DMS114 treated with DMSO at 0.1 percent for 48 hours (cell line): ENCODE measurements around the gene SERPINB5.
"Not testable (repeated sequence)": the region's sequence is repeated elsewhere in the genome, so short reads cannot be mapped to it uniquely, and the experiment has no call there.

Experiments
- DNase-seq: peaks from one replicate; lab custom pipeline; 2025; ENCODE audit not compliant: unreplicated experiment; lab: John Stamatoyannopoulos, UW

SERPINB5 gene, protein sequence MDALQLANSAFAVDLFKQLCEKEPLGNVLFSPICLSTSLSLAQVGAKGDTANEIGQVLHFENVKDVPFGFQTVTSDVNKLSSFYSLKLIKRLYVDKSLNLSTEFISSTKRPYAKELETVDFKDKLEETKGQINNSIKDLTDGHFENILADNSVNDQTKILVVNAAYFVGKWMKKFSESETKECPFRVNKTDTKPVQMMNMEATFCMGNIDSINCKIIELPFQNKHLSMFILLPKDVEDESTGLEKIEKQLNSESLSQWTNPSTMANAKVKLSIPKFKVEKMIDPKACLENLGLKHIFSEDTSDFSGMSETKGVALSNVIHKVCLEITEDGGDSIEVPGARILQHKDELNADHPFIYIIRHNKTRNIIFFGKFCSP

DNA sequence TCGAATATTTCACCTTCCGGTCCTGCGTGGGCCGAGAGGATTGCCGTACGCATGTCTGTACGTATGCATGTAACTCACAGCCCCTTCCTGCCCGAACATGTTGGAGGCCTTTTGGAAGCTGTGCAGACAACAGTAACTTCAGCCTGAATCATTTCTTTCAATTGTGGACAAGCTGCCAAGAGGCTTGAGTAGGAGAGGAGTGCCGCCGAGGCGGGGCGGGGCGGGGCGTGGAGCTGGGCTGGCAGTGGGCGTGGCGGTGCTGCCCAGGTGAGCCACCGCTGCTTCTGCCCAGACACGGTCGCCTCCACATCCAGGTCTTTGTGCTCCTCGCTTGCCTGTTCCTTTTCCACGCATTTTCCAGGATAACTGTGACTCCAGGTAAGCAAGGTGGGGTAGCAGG, at the start of gene SERPINB5:
TSS of gene SERPINB5 (plus strand) at position 291 of the 400 bp plus-strand sequence. CDS start 7,471 bp downstream, outside the sequence.
- no peak for DNase-seq

DNA sequence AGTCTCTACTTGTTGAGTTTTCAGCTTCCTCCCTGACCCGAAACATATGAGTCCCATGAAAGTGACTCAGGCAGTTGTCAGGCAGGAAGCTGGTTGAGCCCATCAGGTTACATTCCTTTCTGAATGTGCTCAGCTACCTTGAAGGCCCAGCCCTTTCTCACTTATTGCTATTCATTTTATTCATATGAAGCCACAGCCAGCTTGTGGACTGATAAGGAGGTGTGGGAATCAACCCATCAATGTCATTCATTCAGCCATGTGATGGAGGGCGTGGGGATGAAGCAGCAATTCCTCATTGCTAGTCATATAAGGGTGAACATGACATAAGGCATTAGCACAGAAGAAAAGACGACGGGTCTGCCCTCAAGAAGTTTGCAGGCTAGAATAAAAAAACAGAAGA, 49.2 kb upstream of the SERPINB5 start:
- no peak for DNase-seq

DNA sequence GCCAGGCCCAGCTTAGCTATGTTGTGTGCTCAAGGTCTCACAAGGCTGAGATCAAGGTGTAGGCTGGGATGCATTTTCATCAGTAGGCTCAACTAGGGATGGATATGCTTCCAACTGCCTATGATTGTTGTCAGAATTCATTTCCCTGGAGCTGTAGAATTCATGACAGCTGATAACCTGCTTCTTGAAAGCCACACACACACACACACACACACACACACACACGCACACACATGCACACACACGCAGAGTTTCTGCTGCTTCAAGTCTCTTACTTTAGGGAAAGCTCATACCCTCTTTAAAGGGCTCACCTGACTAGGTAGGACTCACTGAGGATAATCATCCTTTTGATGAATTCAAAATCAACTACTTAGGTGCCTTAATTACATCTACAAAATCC, 46.2 kb upstream of the SERPINB5 start:
- no peak for DNase-seq

DNA sequence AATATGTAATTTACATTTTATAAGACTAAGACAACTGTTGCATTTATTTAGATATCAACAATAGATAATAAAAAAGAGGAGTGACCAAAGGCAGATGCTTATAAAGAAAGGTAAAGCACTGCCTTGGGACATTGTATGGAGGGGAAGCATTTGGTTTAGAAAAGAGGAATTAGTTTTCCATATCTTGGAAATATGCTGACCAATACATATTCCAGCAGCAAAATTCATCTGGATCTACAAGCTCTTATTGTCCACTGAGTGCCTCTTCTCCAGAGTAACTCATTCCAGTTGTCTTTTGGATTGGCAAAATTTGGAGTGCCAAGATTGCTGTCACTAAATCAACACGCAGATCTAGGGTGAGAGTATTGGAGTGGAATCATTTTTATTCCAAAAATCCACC, 45.6 kb upstream of the SERPINB5 start:
- DNase-seq: no peak

DNA sequence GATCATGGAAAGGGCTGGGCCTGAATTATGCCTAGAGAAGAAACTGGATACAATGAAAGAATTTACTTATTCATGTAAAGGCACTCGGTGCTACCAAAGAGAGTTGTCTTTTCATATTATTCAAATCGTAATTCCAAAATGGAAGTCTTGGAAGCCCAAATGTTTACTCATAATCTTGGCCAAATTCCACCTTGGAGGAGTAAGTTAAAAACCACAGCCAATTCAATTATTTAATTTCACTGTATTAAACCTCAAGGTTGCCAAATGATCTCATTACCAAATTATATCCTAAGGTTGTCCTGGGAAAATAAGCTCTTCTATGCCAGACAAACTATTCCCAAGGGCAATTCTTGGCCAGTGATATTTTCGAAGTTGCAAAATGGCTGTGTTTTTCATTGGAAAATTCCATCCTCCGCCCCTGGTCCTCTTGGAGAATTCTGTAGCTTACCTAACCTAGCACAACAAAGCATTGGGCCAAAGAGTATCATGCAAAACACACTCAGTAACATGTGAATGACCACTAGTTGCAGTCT, 43.4 kb upstream of the SERPINB5 start:
- no peak for DNase-seq

- DNase-seq: no peak
These were observed 38.6 kb upstream of the SERPINB5 start for GRCh38 chr18:63438181-63438580.

DNA sequence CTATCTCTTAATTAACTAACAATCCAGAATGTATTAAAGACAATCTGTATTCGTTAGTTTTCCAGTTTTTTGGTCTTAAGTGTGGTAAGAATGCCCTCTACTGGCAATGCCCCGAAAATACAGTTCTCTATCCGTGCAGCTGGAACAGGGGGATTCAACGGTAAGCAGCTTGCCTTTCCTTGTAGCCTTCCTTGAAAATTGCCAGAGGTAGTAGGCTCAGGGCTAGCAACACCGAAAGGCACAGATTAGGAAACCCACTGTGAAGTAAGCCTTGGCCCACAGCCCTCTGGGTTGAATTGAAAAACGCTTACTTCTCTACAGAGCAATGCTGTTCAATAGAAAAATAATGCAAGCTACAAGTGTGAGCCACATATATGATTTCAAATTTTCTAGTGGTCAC, 37.4 kb upstream of the SERPINB5 start:
- DNase-seq: peak; percentile 40

DNA sequence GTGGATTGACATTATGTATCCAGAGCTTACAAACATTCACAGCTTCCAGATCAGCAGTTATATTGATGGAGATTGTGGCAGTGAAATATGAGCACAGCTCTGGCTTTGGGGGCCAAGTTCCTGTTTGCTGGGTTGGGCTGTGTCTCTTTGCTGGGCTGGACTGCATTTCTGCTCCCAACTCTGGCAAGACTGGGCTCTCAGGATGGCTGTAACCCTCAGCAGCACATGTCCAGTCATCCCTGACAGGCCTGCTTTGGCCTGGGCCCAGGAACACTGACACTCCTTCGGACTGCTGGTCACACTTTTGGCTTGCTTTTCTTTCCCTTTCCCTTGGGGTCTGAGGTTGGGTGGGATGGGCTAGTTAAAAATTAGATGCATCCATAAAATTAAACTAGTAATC, 36.5 kb upstream of the SERPINB5 start:
- no peak for DNase-seq

DNA sequence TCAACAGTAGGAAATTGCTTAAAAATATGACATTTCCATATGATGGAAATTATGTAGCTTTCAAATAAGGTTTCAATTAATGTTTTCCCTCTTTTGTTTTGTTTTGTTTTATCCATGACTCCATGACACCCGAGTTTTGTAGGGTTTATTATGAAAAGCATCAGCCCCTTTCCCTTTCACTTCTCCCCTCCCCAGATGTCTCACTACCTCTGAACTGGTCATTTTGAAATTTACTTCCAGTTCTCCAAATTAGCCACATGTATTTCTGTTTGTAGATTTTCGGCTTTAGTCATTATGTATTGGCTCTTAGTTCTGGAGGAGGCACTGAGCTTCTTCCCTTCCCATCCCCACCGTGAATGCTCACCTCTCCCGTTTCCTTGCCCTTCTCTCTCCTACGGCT, 35.9 kb upstream of the SERPINB5 start:
- no peak for DNase-seq

DNA sequence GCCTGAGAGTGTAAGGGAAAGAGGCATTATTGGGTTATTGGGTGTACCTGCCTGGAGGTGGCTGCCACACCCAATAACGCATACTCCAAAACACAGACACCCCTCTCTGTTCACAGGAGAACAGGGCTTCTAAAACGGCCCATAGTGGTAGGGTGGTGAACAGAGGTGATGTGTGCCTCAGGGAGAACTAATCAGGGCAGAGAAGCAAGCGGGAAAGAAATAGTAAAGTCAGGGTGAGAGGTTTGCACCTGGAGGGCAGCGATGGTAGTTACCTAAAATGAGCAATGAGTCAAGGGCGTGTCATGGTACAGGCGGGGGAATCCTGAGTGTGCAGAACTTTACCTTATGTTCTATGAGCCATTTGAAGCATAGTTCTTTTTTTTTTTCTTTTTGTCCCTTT, 32.9 kb upstream of the SERPINB5 start:
- no peak for DNase-seq

GRCh38 chr18:63444580-63444979, 32.2 kb upstream of the SERPINB5 start:
- DNase-seq: no peak

GRCh38 chr18:63445037-63445436, 31.7 kb upstream of the SERPINB5 start:
- no peak for DNase-seq

DNA sequence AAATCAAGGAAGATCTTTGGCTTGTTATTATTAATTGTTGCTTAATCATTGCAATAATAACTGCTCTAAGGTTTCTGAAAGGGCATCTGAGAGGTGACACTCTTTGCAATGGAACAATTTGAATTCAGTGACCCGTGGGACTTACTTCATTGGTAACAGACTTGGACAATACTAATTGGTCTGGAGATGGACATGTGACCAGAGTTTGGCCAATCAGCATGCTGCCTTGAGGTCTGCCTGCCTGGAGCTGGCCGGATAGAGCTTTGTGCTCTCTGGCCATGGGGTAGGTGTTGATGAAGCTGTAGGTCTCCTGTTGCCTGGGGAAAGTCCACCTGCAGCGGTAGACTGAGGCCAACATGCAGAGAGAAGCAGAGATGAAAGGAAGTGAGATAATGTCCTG, 30.5 kb upstream of the SERPINB5 start:
- no peak for DNase-seq

DNA sequence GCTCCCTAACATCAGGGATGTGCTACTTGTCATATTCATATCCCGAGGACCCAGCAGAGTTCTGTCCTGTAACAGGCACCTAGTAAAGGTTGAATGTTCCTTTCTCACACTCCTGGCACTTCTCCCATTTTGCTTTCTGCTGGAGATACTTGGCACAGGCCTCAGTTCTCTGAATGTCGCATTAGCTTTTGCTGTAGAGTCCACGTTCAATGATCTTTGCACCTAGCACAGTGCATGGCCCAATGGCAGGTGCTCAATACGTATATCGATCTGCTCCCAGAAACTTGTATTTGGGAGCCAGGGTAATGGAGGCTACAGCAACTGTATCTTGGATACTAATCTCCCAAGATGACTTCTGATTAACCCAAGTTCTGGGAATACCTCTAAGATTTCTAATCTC, 29.7 kb upstream of the SERPINB5 start:
- DNase-seq: no peak

DNA sequence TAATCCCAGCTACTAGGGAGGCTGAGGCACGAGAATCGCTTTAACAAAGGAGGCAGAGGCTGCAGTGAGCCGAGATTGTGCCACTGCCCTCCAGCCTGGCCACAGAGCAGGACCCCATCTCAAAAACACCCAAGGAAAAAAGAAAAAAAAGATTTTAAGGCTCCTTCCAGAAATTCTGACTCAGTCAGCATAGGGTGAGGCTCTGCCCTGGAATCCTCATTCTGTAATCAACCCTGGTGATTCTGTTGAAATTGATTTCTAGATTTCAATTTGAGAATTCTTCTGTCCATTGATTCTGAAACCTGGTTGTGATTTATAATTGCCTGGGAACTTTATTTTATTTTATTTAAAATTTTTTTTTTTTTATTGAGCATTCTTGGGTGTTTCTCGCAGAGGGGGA, 27.3 kb upstream of the SERPINB5 start:
- DNase-seq: no peak

GRCh38 chr18:63451799-63452660, 24.7 kb upstream of the SERPINB5 start:
- DNase-seq: no peak

DNA sequence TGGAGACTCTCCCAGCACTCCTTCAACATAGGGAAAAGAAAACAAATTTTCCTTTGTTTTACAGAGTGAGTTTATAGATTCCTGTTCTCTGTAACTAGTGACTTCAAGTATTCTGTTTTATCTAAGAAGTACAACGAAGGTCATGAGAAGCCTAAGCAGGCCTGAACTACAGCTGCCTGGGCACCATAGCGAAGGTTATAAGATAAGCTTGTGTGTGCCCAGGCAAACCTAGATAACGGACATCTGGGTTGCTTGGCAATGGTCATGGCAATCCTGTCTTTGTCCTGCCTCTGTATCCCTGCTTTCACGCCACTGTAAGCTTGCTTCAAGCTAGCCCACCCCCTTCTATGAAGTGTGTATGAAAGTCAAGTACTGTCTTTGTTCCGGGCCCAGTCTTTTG, 24.0 kb upstream of the SERPINB5 start:
- not testable (repeated sequence) for DNase-seq

GRCh38 chr18:63454497-63454896, 22.3 kb upstream of the SERPINB5 start:
- DNase-seq: no peak

DNA sequence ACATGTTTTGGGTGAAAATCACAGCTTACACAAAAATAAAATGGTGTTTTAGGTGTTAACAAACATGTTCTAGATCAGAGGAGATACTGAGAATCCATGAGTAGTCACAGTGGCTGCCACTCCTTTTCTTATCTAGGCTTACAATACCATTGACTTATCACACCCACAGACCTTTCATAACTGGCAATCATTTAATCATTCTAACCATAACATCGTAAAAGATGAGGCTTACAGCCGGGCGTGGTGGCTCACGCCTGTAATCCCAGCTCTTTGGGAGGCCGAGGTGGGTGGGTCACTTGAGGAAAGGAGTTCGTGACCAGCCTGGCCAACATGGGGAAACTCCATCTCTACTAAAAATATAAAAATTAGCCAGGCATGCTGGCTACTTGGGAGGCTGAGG, 18.8 kb upstream of the SERPINB5 start:
- no peak for DNase-seq

DNA sequence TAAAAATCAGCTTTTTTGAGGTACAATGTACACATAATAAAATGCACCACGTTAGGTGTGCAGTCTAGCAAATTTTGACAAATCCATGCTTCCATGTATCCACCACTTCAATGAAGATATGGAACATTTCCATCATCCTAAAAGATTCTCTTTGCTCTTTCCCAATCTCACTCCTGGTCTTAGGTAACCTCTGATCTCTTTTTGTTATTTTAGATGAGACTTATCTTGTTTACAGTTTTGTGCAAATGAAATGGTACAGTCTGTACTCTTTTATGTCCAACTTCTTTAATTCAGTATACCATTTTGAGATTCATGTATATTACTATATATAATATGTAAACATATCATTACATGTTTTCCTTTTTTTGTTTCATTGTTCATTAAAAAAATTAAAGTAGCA, 16.3 kb upstream of the SERPINB5 start:
- no peak for DNase-seq

DNA sequence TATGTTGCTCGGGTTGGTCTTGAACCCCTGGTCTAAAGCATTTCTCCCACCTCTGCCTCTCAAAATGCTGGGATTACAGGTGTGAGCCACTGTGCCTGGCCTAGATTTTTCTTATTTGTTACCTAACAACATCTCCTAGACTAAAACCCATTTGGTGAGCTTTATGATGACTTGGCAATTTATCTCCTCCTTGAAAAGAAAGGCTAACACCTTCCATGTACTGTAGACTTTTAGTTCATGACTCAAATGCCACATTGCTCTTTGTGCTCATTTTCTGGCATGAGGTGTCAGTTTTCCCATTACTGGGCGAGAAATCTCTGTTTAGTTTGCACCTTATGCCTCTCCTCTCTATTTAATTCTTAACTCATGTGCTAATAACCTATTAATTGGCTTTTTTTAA, 12.3 kb upstream of the SERPINB5 start:
- no peak for DNase-seq

GRCh38 chr18:63465059-63465458, 11.7 kb upstream of the SERPINB5 start:
- DNase-seq: no peak
